NCI-H526 treated with DMSO at 0.1 percent for 48 hours (cell line): ENCODE measurements around the gene NEXN.
"Not testable (repeated sequence)": the region's sequence is repeated elsewhere in the genome, so short reads cannot be mapped to it uniquely, and the experiment has no call there.

Experiments
- DNase-seq: peaks from one replicate; lab custom pipeline; 2025; lab: John Stamatoyannopoulos, UW

NEXN gene

DNA sequence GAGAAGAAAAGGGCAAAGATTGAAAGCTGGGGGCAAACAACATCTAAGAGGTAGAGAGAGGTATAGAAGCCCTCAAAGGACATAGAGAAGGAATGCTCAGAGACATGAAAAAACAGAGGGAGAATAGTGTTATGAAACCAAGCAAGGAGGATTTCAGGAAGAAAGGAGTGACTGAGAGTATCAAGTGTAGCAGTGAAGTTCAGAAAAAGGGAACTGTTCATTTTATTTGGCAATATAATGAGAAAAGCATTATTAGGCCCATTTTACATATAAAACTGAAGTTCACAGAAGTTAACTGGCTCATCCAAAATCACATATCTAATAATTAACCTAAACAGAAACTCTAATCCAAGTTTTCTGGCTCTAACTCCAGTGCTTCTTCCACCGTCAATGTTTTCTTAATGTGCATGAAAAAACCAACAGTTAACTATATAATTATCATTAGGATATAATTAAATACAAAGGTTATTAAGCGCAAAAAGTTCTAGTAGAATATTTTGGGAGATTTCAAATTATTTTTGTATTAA is 17.7 kb downstream of the NEXN start:
- DNase-seq = no peak

DNA sequence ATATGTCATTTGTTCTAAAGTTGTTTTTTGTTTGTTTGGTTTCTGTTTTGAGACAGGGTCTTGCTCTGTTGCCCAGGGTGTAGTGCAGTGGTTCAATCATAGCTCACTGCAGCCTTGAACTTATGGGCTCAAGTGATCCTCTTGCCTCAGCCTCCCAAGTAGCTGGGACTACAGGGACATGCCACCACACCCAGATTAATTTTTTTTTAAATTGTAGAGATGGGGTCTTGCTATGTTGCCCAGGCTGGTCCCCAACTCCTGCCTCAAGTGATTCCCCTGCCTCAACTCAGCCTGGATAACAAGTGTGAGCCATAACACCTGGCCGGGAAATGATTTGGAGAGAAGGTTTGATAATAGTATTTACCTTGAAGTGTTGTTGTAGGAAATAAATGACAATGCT is 18.2 kb downstream of the NEXN start:
- no peak for DNase-seq

DNA sequence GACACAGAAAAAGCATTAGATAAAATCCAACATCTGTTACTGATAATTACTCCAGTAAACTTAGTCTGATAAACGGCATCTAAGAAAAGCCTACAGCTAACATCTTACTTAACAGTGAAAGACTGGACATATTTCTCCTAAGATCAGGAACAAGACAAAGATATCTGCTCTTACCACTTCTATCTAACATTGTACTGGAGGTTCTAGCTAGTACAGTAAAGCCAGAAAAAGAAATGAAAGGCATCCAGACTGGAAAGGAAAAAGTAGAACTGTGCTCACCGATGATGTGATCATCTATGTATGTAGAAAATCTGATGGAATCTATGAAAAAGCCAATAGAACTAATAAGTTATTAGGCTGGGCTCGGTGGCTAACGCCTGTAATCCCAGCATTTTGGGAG is 21.7 kb downstream of the NEXN start:
- DNase-seq = no peak

DNA sequence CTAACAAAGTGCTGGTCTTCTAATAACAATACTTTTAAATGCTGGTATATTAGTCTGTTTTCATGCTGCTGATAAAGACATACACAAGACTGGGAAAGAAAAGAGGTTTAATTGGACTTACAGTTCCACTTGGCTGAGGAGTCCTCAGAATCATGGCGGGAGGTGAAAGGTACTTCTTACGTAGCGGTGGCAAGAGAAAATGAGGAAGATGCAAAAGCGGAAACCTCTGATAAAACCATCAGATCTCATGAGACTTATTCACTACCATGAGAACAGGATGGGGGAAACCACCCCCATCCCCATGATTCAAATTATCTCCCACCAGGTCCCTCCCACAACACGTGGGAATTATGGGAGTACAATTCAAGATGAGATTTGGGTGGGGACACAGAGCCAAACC is 30.5 kb downstream of the NEXN start:
- DNase-seq = not testable (repeated sequence)

DNA sequence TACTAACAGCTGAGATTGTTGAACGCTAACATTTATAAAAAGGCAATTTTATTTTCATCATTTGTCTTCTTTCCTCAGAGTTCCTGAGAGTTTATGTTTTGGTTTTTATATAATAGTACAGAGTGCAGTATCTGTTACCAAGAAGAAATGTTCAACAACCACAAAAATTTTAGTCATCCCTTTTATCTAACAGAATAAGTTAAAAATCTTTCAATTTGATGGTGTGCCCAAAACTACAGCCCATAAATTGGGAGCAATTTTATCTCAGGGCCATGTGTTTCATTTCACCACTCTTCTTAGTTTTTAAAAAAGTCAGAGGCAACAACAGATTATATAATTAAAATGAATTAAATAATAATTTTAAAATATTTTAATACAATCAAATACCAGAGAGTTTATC is 37.1 kb downstream of the NEXN start:
- DNase-seq = no peak

DNA sequence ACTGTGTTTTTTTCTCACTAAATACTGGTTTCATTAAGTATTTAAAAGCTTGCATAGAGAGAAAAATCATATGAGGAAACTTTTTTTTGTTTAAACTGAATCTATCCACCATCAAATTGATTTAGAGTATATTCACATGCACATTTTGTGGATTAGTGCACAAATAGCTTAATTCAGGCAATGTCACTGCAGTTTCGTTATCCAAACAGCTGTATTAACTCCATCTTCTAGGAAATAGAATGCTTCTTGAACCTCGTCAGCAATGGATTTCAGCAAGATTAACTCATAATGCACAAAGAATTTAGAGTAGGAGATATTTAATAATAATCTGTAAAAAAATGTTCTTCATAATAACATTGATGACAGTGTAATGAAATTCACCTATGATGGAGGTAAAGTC is 37.5 kb downstream of the NEXN start:
- DNase-seq = no peak

DNA sequence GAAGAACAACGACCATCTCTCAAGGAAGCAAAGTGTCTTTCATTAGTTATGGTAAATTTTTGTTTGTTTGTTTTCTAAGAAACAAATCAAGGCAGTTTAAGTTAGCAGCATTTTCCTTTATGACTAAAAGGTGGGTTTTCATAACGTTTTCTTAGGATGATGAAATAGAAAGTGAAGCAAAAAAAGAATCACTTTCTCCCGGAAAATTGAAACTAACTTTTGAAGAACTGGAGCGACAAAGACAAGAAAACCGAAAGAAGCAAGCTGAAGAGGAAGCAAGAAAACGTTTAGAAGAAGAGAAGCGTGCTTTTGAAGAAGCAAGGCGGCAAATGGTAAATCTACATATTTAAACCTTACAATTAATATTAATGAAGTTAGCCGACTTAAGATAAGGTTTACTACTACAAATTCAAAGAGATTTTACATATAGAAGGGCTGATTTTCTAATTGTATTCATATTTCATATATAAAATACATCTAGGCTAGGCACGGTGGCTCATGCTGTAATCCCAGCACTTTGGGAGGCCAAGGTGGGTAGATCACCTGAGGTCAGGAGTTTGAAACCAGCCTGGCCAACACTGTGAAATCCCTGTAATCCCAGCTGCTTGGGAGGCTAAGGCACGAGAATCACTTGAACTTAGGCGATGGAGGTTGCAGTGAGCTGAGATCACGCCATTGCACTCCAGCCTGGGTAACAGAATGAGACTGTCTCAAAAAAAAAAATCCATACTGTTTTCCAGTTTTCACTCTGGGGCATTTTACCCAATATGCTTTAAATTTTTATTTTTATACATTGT is 38.3 kb downstream of the NEXN start:
- DNase-seq = no peak

DNA sequence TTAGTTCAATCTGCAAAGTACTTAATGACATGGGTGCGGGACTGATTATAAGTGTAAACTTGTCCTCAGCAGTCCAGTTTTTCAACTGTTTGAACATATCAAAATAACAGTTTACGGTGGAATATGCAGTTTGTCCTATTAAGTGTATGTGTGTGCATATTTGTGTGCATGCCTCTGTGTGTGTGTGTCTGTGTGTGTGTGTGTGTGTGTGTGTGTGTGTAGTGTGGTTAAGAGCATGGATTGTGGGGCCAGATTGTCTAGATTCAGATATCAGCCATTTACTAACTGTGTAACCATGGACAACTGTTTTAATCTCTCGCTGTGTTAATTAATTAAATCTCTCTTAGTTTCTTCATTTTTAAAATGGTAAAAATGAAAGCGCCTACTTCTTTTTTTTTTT is 39.0 kb downstream of the NEXN start:
- DNase-seq = no peak

DNA sequence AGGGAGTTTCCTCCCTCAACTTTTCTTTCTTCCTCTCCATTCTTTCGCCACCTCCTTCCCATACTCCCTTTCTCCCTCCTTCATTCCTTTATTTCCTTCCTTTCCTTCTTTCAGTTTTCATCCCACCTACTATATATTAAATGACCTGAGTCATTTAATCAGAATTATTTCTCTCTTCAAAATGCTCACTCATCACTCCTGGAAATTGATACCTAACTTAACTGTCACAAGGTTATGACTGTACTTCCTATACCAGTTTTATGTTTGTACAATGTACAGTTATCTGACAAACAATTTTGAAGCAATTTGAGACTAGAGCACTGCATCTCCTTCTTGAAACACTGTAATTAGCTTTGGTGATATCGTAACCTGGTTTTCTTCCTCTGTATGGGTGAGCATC is 41.4 kb downstream of the NEXN start:
- no peak for DNase-seq

DNA sequence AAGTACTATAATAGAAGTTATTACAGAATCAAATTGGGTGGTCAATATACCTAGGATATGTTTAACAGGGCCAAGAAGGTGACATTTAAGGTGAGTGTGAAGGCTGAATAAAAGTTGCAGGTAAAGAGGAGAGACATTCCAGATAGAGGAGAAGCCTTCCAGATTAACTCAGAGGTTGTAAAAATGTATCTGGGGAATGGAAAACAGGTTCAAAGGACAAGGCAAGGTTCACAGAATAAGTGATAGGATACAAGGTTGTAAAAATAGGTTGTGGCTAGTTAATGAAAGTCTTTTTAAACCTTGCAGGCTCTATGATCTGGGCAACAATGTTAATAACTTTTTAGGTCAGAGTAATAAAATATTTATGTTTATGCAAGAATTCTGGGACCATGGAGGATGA is 50.2 kb downstream of the NEXN start:
- no peak for DNase-seq

DNA sequence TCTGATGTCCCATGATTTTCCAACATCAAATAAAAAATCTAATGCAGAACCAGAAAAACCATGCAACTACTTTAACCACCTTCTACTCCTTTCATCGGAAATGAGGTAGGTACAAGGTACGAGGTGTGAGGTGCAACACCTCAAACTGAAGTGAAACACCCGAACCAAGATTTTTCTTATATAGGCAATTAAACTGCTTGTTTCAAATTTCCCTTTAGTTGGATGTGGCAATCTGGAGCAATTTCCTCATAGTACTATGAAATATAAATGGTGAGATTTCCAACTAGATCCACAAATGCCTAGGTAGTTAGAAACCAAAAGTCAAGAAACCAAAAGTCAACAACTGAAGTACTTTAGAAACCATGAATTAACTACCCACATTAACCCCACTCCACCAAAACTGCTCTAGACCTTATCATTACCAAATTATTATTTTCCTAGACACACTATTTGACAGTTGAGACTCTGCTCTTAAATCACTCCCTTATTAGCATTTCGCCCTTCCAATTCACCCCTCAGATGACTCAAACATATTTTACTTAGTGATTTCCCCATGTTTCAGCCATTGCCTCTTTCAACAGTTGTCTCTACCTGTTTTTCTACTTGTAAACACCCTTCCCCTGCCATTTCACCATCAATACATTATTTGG is 52.6 kb downstream of the NEXN start:
- DNase-seq = no peak

DNA sequence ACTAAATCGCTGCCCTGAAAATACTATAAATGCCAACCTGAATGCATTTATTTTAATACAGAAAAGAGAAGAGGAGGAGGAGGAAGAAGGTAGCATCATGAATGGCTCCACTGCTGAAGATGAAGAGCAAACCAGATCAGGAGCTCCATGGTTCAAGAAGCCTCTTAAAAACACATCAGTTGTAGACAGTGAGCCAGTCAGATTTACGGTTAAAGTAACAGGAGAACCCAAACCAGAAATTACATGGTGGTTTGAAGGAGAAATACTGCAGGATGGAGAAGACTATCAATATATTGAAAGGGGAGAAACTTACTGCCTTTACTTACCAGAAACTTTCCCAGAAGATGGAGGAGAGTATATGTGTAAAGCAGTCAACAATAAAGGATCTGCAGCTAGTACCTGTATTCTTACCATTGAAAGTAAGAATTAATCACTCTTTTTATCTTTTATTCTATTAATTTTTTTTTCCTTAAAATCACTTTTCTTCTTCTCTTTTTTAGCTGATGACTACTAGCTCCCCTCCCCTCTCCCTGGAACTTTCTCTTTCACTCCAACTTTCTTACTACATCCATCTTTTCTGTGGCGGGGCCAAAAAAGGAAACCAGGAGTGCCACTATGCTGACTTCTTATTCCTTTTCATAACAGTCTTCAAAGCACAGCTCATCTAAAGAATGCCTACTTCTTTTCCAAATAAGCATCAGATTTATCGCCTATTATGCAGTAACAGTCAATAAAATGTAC is 54.1 kb downstream of the NEXN start:
- DNase-seq = no peak

DNA sequence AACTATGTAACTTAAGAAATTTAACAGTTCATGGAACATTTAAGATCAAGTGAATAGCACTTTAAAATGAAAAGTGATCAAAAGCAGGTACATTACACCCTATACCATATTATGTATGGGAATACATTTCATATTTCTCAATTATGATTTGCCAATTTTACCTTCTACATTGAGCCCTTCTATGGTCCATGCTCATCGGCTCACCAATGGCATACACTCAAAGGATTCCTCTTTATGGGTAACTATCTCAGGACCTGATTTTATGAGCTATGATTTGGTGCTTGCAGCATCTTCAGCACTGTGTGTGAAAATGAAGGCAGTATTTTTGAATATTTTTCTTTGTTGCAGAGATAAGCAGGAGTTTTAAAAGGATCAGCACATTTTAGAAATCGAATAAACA is 56.9 kb downstream of the NEXN start:
- DNase-seq = no peak

DNA sequence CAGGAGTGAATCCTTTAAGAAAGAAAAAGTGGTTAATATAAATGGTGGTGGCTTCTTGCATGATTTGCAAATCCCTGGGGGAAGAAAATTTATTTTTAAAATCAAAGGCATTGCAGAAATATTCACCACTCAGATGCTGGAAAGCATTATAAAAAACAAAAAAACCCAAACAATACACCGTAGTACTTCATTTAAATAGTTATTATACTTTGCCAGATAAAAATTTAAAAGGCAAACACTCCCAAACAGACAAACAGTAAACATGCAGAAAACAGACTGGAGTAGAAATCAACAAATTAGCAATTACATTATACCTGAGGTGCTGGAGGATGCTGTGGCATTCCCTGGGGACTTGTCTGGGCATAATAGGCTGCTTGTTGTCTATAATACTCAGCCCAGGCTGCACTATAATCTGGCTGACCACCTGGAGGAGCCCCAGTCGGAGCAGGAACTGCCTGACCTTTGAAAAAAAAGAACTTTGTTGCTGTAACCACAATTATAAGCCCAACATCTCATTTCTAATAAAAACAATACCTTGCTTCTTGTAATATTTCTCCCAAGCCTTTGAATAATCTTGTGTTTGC is 60.5 kb downstream of the NEXN start:
- peak; percentile 81 for DNase-seq

DNA sequence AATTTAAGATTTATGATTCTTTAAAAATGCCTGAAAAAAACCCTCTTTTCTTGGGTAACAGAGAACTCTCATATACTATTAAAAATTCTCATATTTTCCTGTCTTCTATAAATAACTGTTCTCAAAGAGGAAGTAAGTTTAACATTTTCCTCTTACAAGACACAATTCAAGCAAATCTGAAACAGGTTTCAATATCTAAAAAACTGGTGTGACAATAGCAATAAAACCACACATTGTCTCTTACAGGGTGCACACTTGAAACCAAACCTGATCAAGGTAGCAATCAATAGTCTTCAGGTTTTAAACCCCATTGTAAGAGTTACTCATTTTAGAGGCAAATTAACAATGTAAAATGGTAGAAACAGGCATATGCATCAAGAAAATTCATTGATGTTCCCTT is 62.4 kb downstream of the NEXN start:
- DNase-seq = no peak

DNA sequence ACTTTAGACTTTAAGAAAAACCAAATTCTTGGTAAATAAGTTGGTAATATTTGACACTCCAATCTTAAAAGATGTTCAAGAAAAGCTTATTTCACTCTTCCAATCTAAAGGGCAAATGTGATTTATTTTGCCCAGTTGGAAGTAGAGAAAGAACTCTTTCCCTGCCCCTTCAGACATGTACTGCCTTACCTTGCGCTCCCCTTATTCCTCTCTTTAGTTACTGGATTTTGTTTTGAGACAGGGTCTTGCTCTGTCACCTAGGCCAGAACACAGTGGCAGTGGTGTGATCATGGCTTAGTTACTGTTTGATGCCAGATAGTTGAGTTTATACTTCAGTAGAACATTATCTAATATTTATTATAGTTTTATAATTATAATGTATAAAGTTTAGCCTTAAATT is 62.9 kb downstream of the NEXN start:
- DNase-seq = no peak

DNA sequence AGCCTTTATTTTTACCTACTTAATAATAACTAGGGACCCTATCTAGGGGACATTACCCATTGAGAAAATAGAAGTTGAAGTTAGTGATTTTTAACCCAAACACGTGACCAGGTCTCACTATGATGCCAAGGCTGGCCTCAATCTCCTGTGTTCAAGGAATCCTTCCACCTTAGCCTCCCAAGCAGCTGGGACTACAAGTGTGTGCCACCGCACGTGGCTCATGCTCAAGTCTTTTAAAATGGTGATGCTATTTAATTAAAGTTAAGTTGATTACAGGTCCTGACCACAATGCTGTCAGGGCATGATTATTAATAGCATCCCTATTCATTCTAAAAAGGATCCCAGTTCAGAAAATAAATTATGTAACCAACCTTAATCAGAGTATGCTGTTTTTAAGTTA is 65.5 kb downstream of the NEXN start:
- DNase-seq = no peak

DNA sequence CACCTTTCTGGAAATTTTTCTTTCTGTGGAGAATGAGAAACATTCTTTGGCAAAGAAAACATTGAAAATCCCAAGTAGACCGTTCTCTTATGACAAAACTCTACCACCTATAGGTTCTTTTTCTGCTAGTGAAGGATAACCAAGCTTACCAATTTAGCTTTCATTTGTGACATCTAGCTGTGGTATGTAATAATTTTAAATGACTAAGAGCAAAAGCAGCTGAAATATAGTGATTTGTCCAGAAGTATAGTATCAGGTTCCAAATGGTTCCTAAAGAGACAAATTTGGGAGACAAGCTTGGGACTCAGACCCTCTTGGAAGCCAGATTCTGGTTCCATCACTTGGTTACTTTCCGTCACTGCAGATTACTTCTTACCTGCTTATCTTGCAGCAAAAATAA is 66.1 kb downstream of the NEXN start:
- no peak for DNase-seq

DNA sequence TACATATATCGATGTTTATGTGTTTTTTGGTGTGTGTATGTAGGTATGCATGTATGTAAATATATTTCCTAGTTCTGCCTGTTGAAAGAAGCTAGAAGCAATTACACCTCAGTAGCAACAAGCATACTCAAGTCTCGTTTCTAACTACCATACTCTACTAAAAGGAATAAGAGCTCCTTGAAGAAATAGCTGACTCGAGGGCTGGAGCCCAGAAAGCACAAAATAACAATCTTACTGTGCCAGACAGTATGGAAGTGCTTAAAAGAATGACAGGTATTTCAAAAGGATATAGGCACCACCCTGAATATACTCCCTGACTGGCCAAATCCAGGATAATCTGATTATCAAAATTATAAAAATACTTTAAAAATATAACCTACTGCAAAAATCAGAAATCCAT is 67.3 kb downstream of the NEXN start:
- DNase-seq = no peak

DNA sequence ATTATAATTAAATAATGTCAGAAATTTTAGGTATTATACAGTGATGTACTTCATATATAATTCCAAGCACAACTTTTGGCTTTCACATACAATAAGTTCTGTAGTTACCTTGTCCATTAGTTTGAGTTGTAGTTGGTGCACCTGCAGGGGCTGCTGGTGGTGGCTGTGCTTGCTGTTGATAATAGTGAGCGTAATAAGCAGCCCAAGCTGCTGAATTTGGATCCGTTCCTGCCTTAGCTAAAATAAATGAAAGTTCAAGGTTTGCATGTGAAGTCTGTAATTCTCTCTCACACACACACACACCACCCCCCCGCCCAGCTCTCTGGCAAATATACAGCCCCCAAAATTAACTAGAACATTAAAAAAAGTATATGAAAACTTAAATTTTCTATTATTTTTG is 68.0 kb downstream of the NEXN start:
- no peak for DNase-seq

DNA sequence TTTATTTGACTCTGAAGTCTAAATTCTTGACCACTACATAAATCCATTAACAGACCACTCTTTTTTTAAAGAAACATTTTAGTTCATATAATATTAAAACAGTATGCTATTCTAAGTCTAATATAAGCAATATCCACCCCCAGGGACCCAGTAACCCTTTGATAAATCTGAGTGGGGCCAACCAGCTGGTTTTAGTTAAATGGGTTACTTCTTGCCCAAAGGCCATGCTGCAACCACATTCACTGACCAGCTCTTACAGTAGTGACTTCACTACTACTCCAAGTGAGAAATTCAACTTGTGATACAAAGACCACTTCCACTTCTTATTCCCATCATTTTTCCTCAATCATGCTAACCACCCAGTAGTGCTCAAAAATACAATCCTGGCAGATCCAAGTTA is 70.0 kb downstream of the NEXN start:
- no peak for DNase-seq

DNA sequence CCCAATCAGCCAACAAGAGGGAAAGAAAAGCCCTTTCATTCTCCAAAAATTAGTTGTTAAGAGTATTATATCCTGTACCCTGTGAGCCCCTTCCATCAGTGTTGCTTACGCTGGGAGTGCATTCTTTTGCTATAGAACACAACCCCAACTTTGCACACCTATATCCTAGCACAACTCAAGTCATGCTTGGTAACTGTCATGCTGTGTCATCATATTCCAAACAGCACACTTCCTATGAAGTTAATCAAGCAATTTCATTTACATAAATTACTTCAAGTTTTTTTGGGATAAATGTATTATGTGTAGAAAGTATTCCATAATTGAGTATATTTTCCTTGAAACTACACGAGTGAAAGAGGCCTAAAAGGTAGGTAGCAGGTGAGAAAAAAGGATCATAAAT is 70.4 kb downstream of the NEXN start:
- no peak for DNase-seq

DNA sequence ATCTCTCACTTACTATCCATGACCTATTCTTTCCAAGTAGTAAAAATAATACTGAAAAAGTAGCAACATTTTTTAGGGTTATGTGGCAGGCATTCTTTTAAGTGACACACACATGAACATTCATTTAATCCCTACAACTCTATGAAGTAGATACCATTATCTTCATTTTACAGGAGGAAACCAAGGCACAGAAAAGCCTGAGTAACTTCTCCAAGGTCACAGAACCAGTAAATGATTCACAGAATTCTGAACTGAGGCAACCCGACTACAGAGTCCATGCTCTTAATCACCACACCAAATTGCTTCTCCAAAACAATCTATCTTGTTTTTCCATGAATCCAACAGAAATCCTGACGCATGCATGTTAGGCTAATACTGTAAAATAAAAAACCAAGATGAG is 73.0 kb downstream of the NEXN start:
- DNase-seq = no peak
